Superior temporal gyrus (tissue), 1 donor: ENCODE measurements around the gene FGF1.
A peak's percentile ranks its signal among the peaks of the same experiment; 100 is the strongest.
"Not testable (repeated sequence)": the region's sequence is repeated elsewhere in the genome, so short reads cannot be mapped to it uniquely, and the experiment has no call there.

ENCODE experiments used
- DNase-seq: peaks from one replicate; pipeline ENCODE4 v3.0.0-alpha.2; 2016; ENCODE audit errors: extremely low spot score

FGF1 gene

DNA sequence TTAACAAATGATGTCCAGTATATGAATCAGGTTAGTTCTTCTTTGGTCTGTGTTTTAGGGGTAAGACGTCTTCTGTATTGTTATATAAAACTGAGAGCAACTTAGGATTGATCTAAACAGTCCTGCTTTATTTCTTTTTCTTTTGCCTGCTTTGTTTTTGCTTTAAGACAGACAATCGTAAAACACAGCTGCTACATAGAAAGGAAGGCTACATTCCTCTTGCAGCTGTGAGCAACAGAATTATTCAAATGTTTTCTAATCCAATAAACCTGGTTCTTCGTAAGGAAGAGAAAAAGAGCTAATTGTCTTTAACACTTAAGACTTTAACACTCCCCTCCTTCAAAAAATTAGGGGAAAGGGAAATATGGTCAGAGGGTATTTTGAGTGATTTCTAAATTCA, 14.6 kb downstream of the FGF1 start:
- DNase-seq: no peak

DNA sequence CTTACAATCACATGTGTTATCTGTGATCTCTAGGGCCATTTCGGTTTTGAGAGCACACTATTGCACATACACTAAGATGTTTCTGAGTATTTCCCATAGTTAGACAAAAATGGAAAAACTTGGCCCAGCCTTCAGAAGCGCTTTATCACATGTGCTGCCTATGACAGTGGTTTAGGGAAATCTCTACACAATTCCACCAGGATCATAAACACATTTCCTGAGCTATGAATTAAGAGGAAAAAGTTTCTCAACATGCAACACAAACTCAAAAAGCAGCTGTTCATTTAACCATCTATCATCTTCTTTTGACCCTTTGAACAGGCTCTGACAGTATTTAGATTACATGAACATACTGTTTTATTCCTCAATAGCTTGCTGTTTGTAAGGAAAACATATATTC, 15.1 kb downstream of the FGF1 start:
- no peak for DNase-seq

DNA sequence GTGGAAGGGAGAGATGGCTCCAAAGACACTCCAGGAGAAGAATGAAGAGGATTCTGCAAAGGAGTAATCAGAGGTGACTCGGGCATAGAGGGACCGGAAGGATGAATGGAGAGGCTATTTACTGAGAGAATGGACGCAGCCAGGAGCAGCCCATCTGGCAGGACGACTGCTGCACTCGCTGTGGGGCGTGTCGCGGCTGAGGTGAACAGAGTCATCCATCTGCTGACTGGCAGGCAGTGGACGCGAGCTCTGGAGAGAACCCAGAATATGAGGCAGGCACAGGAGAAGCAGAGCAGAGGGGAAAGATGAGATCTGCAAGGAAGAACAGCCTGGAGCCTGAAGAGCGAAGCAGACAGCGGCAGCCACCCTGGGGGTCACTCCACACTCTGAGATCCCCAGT, 16.4 kb downstream of the FGF1 start:
- no peak for DNase-seq

DNA sequence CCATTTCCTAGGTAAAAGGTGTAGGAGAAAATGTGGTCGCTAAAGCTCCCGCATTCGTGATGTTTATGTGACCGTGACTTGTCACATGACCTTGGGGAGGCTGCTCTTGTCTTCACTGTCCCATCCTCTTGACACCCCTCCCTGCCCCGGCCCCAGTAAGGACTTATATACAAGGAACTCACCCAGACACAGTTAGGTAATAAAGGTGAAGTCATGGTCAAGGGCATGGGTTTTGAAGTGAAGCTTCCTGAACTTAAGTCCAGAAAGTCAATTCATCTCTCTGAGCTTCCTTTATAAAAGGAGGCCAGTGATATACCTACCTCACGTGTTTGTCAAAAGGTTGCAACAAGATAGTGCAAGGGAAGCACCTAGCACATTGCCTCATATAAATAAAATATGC, 17.6 kb downstream of the FGF1 start:
- no peak for DNase-seq

DNA sequence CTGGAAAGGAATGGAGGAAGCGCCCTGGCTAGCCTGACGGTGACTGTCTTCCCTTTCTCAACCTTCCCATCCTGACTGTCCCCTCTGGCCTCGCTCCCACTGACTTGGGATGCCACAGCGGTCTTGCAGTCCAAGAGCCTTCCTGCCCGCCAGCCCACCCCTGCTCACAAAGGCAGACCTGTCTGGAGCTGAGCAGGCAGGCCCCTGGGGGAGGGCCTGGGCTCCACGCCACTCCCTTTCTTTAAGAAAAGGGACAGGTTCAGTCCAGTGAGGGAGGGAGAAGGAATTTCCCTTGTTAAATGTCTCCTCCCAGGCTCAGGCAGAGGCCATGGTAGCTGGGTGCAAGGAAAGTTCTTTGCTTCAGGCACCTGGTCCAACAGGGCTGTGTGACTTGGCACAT, 18.1 kb downstream of the FGF1 start:
- no peak for DNase-seq

DNA sequence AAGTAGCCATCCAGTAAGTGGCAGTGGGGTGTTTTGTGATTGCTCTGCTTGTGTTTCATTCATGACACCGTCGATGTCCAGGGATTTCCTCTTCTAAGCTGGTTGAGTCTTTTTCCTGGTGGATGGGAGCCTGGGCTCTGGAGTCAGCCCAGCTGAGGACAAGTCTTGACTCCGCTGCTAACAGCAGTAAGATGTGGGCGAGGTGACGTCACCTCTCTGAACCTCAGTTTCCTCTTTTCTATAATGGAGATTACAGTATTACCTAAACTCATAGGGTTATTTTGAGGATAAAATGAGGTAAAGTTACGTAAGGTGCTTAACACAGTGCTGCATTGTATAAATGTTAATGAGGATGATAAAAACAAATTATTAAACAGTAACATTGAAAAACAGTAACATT, 21.3 kb downstream of the FGF1 start:
- DNase-seq: no peak

DNA sequence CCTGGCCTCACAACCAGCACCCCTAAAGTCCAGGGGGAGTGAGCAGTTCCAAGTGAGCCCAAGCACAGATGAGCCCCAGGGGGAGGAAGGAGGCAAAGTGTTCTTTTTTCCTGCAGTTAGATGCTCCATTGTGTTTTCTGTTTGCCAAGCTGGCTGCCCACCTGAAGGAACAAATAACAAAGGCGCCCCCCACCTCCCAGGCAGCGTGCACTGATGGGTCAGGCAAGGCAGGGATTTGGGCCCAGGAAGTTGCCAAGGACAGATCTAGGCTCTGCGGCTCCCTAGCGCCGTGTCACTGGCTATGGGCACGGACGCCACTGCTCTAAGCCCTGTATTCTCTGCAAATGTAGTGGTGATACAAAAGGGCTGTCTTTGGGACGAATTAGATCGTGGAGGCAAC, 21.8 kb downstream of the FGF1 start:
- DNase-seq: no peak

DNA sequence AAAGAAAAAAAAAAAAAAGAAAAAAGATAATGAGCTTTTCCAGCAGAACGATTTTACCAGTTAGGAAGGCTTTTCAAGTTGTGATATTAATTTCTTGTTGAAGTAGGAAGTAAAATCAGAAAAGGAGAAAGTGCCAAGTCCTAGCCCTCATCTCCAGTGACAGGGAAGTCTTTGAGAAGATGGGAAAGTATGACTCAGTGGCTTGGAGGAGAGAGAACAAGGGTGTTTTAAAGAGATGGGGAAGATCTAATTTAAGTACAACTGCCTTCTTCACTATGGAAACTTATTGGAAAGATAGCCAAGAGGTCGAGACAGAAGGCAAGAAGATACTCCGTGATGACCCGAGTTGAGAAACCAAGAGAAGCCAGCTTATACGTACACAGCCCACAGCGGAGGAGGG, 22.6 kb downstream of the FGF1 start:
- DNase-seq: no peak

DNA sequence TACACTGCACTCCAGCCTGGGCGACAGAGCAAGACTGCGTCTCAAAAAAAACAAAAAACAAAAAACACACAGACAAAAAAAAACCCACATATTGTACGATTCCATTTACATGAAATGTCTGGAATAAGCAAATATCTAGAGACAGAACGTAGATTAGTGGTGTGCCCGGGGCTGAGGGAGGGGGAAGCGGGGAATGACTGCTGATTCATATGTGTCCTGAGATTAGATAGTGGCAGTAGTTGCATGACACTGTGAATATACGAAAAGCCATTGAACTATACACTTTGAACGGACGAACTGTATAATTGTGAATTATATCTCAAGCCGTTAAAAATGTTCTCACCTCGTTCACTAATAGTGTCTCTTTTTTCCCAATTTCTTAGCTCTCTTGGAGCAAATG, 23.9 kb downstream of the FGF1 start:
- no peak for DNase-seq

DNA sequence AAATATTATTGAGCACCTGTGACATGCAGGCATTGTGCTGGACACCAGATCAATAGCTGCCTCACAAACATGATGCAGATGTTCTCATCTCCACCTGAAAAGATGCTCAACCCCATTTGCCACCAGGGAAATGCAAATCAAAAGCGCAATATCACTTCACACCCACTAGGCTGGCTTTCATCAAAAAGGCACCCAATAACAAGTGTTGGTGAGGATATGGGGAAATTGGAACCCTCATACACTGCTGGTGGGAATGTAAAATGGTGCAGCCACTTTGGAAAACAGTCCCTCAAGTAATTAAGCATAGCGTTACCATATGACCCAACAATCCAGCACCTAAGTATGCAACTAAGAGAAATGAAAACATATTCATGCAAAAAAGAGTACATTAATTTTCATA, 24.7 kb downstream of the FGF1 start:
- DNase-seq: no peak

DNA sequence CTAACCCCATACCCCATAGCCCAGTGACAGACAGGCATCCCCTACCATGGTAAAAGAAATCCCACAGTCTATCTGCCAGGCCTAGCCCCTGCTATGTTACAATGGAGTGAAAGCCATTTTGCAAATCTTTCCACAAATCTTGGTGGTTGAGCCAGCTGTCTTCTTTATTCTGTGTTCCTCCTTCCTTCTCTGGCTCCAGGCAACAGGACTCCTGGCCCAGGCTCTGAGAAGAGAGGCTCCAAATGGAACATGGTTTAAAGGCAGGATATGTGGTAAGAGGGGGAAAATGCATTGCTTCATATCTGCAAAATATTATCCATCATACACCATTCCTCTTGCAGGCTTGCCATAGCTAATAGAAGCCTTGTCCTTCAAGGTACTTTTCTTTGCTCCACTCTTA, 25.2 kb downstream of the FGF1 start:
- no peak for DNase-seq

DNA sequence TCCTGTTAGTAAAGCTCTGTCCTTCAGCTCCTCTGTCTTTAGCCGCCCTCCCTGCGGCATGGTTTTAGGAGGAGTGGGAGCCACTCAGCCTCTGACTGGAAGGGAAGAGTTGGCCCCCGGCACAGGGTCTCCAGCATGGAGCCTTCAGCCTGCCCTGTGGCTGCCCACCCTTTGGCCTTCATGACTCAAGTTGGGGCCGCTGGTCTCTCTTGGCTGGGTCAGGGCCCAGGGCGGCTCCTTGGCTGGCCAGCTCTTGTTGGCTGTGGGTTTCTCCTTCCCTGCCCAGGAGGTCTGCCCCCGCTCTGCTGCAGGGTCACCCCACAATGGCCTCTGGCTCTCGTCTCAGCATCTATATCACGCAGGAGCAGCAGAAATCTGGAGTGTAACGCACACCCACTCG, 25.7 kb downstream of the FGF1 start:
- no peak for DNase-seq

DNA sequence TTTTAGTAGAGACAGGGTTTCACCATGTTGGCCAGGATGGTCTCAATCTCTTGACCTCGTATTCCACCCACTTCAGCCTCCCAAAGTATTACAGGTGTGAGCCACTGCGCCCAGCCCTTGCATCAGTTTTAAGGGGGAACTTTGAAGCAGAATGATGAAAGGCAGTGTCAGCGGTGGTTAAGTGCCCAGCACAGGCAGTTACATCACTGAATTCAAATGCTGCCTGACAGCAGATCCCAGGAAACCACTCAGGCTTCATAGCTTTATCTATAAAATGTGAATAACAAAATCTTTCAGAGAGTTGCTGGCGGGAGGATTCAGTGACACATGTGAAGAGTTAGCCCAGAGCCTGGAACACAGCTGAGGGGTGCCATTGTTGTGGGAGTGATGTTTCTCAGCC, 26.5 kb downstream of the FGF1 start:
- DNase-seq: no peak

DNA sequence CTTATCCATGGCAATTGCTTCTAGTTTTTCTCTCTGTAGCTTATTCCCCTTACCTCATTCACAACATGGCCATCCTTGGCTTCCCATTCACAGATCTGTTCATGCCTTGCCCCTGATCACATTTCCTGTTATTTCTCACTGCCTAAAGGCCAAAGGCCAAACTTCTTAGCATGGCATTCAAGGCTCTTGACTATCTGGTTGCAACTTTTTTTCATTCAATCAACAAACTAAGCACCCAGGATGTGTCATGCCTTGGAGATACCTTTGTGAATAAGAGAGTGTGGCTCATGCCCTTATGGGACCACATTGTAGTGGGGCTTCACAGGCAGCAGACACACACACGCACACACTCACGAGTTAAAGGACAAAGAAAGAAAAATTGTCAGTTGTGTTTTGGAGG, 27.6 kb downstream of the FGF1 start:
- no peak for DNase-seq

DNA sequence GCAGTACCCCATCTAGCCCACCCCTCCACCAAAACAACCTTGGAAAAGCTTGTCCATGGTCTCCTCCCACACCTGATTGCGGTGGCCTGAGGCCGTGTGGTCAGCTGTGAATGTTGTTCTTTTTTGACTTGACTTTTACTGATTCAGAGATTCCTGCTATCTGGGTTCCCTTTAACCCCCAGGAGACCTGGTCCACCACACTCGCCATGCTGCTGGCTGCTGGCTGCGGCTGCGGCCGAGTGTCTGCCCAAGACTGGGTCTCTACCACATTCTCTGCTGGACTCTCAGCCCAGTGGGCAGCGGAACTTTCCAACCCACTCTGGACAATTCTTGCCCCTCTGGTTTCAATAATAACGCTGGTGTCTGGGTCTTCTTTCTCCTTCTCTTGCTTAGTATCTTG, 28.4 kb downstream of the FGF1 start:
- DNase-seq: no peak

DNA sequence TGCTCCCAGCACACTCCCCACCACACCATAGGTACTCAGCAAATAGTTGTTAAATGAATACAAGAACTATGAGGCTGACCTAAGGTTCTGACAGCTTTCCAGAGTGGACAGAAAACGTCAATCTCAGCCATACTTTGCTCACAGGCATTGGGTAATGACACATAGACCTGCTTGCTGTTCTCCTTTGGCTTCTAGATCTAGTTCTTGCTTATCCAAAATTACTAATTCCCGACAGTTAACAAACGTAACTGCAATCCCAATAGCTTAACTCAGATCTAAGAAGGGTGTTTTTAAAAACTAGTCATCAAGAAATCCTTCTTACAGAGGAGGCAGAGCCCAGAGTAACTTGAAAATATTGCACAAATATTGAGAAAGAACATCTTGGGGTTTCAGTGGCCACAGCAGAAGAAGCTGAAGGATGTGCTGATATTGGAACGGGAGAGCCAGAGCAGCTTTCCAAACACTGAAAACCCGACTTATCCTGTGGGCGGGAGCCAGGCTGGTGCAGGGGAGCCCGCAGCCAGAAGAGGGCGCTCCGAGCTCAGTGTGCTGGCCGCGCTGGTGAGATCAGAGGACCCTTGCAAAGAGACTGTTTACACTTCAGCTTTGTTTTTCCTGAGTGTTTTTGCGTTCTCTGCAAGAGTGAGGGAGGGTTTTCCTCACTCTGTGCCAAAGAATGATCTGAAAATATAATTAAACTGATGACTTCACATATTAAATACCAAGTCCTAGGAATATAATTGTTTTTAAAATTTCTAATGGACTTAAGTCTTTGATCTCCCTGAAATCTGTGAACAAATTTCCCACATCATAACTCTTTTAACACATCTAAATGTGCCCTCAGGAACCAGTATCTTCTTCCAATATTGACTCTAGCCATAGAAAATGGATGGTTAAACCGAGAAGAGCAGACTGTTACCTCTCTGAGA, 30.3 kb downstream of the FGF1 start:
- peak; percentile 96 for DNase-seq

DNA sequence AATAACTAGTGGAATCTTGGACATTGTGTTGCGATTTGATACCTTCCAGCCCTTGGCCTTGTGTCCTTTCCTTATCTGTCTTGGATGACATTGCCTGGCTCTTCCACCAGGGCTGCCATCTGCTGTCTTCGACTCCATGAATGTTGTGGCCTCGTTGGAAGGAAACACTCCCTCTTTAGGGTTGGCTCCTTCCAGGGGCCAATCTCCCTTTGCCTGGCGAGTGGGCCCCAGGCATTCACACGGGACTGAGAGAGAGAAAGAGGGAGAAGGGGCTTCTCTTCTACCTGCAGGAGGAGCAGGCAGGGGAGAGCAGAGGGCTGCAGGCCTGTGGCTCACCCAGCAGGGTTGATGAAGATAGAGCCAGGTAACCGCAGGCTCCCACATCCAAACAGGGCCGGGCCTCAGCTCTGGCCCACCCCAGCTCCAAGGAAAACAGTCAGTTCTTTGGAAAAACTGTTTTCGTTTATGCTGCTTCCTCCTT, 31.3 kb downstream of the FGF1 start:
- no peak for DNase-seq

DNA sequence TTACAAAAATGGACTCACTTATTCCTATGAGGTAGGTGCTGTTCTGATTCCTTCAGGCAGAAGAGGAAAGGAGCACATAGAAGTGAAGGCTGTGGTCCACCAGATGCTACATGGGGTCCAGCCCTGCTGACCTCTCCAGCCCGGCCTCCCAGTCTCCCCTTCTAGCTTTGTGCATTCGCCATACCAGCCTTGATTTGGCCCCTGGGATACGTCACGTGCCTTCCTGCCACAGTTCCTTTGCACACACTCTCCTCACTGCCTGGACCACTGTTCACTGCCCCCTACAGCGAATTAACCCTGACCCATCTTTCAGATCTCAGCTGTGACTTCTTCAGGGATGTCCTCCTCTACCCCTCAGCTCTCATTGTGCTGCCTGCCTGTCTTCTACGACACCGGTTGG, 32.6 kb downstream of the FGF1 start:
- no peak for DNase-seq

DNA sequence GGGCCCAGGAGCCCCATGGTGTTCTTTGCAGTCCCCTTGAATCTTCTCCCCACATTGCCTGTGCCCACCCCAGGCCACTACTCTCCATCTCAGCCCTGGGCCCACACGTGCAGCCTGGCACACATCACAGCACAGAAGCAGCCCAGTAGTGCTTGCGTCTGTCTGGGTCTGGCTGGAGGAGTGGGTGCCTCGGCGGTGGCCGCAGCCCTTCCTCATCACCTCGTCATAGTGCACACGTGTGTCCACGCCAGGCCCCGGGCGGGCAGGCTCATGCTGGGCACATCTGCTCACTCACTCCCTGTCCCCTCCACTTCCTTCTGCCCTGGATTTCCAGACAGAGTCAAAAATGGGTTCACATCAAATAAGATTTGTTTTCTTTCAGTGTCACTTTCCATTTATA, 33.3 kb downstream of the FGF1 start:
- no peak for DNase-seq

DNA sequence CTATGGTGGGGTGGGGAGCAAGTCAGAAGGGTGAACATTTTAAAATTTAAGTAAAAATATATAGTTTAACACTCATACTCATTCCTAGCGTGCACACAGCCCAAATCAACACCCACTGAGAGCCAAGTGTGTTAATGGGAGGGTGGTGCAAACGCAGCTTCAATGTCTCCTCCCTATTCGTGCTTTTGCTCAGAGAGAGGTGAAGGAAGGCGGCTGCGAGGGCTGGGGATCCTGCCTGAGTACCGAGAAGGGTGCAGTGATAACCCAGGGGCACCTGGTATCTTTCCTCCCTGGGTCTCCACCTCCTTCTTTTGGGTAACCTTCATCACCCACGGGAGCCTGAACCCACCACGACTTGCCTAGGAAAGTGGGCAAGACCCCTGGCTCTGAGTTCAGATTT, 35.0 kb downstream of the FGF1 start:
- DNase-seq: no peak

DNA sequence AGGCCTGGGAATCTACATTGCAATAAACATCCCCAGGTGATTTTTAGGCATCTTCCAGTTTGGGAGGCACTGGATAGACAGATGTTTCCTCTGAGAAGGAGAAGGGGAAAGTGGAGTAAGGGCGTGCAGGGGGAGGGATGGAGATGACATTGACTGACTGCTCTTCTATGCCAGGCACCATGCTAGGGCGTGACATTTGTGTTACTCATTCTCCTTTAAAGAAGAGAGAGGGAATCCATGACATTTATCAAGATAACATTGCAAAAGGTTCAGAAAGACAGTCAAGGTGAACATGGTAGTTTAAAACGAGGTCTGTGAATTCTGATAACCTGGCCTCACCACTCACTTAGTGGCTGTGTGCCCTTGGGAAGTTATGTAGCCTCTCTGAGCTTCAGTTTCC, 35.8 kb downstream of the FGF1 start:
- DNase-seq: no peak

DNA sequence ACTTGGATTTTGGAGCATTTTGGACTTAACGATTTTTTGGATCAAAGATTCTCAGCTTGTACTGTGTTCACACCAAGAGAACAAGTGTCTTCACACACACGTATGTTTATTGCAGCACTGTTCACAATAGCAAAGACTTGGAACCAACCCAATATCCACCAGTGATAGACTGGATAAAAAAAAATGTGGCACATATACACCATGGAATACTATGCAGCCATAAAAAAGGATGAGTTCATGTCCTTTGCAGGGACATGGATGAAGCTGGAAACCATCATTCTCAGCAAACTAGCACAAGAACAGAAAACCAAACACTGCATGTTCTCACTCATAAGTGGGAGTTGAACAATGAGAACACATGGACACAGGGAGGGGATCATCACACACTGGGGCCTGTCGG, 37.8 kb downstream of the FGF1 start:
- DNase-seq: not testable (repeated sequence)

DNA sequence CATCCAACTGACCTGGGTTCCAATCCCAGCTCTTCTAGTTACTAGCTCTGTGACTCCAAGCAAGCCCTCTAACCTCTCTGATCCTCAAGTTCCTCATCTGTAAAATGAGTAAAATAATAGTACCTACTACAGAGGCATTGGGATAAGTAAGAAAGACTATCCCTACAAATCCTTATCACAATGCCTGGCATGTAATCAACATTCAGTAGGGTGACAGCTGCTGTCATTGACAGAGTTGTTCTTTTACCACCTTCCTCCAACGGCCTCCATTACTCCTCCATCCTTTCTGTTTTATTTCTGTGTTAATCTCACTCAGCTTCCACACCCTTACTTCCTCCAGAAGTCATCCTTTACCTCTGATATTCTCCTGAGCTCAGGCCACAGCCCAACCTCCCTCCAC, 40.4 kb downstream of the FGF1 start:
- no peak for DNase-seq
